Measurements from ENCODE around the gene SEPTIN1. TPM values are rescaled to one million over a fixed set of nuclear protein-coding genes. Genes with fewer than 3 reads are reported as not detected.

SEPTIN1 gene
- total and polyA plus RNA-seq, 2 of the 13 experiments (the other 11 are each of a cell fraction or from before 2014, with no cell fraction given): 0.18 to 0.67 TPM

DNA sequence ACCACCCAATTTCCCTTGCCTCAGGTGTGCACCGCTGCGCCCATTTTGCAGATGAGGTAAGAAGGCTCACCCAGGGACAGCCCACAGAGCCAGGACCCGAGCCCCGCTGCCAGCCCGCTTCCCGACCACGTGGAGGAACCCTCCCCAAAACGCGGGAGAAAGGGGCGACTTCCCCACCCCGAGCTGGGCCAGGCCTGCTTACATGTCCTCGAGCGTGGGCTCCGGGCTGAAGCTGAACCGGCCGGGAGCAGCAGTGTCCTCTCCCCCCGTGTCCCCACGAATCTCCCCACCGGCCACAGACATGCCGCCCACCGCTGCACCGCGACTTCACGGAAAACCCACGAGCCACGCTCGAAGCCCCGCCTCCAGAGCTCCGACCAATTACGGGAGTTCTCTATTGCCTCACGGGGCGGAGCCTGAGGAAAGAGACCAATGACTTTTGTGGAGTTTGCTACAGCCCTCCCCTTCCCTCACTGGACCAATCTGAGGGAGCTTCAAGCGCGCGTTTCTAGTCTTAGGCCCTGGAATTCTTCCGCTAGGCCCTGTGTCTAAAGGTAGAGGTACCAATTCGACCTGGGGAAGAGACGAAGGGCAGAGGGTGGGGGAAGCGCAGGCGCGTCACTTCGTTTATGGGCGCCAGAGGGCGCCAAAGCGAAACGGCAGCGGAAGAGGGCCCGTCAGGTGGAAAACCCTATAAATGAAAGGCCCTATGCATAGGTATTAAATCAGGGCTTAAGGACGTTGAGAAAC lies 47.5 kb upstream of the SEPTIN1 start, which contains the start of gene DCTPP1 (continued):
- TF ChIP-seq, protein P1, sequence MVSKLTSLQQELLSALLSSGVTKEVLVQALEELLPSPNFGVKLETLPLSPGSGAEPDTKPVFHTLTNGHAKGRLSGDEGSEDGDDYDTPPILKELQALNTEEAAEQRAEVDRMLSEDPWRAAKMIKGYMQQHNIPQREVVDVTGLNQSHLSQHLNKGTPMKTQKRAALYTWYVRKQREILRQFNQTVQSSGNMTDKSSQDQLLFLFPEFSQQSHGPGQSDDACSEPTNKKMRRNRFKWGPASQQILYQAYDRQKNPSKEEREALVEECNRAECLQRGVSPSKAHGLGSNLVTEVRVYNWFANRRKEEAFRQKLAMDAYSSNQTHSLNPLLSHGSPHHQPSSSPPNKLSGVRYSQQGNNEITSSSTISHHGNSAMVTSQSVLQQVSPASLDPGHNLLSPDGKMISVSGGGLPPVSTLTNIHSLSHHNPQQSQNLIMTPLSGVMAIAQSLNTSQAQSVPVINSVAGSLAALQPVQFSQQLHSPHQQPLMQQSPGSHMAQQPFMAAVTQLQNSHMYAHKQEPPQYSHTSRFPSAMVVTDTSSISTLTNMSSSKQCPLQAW (CRISPR knock-in tag; IDR thresholded peaks at IDR 0.05): peak; percentile 84
- TF ChIP-seq ZNF563 (CRISPR knock-in tag; IDR thresholded peaks at IDR 0.05) (peak; percentile 82), ZSCAN12 (CRISPR knock-in tag; IDR thresholded peaks at IDR 0.05) (no peak), MATR3 (CRISPR knock-in tag; IDR thresholded peaks at IDR 0.05) (no peak), TBP (CRISPR knock-in tag; IDR thresholded peaks at IDR 0.05) (no peak), ZC3H4 (CRISPR knock-in tag; IDR thresholded peaks at IDR 0.05; ENCODE audit: borderline replicate concordance) (no peak), LCORL (IDR thresholded peaks at IDR 0.05) (peak; percentile 47; the same call in 1 of the 2 replicates), LCORL (CRISPR knock-in tag; IDR thresholded peaks at IDR 0.05) (peak; percentile 74; the same call in 1 of the 2 replicates), TAF15 (IDR thresholded peaks at IDR 0.05; ENCODE audit: low read depth, low read length, poor library complexity, severe bottlenecking) (no peak), DNMT3B (CRISPR knock-in tag; conservative IDR thresholded peaks at IDR 0.05) (0 out of 2 replicates have a peak, but pooled peaks have one; percentile 9), ZSCAN20 (CRISPR knock-in tag; IDR thresholded peaks at IDR 0.05; ENCODE audit: borderline replicate concordance) (peak; percentile 69; the same call in 1 of the 2 replicates), MED8 (CRISPR knock-in tag; IDR thresholded peaks at IDR 0.05; ENCODE audit: insufficient replicate concordance) (peak; percentile 30), HES4 (CRISPR knock-in tag; IDR thresholded peaks at IDR 0.05; ENCODE audit: borderline replicate concordance) (peak; percentile 82; the same call in 1 of the 2 replicates), ARID2 (CRISPR knock-in tag; IDR thresholded peaks at IDR 0.05; ENCODE audit: borderline replicate concordance) (peak; percentile 95; the same call in 1 of the 2 replicates), ZNF749 (CRISPR knock-in tag; IDR thresholded peaks at IDR 0.05; ENCODE audit: borderline replicate concordance) (peak; percentile 30), ZNF232 (CRISPR knock-in tag; IDR thresholded peaks at IDR 0.05; ENCODE audit: borderline replicate concordance) (no peak), KLF11 (CRISPR knock-in tag; IDR thresholded peaks at IDR 0.05) (peak; percentile 68; the same call in 1 of the 2 replicates), ELF3 (CRISPR knock-in tag; IDR thresholded peaks at IDR 0.05) (peak; percentile 84), ZSCAN9 (CRISPR knock-in tag; IDR thresholded peaks at IDR 0.05; ENCODE audit: borderline replicate concordance) (peak; percentile 75; the same call in 1 of the 2 replicates), ZEB1 (IDR thresholded peaks at IDR 0.05; ENCODE audit: insufficient replicate concordance, low read depth) (peak; percentile 93), CEBPG (CRISPR knock-in tag; IDR thresholded peaks at IDR 0.05) (peak; percentile 85), MIER3 (CRISPR knock-in tag; IDR thresholded peaks at IDR 0.05; ENCODE audit: borderline replicate concordance) (peak; percentile 73)
- TF ChIP-seq, protein P2, sequence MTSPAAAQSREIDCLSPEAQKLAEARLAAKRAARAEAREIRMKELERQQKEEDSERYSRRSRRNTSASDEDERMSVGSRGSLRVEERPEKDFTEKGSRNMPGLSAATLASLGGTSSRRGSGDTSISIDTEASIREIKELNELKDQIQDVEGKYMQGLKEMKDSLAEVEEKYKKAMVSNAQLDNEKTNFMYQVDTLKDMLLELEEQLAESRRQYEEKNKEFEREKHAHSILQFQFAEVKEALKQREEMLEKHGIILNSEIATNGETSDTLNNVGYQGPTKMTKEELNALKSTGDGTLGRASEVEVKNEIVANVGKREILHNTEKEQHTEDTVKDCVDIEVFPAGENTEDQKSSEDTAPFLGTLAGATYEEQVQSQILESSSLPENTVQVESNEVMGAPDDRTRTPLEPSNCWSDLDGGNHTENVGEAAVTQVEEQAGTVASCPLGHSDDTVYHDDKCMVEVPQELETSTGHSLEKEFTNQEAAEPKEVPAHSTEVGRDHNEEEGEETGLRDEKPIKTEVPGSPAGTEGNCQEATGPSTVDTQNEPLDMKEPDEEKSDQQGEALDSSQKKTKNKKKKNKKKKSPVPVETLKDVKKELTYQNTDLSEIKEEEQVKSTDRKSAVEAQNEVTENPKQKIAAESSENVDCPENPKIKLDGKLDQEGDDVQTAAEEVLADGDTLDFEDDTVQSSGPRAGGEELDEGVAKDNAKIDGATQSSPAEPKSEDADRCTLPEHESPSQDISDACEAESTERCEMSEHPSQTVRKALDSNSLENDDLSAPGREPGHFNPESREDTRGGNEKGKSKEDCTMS (CRISPR knock-in tag; conservative IDR thresholded peaks at IDR 0.05): no peak
- TF ChIP-seq, protein P3, sequence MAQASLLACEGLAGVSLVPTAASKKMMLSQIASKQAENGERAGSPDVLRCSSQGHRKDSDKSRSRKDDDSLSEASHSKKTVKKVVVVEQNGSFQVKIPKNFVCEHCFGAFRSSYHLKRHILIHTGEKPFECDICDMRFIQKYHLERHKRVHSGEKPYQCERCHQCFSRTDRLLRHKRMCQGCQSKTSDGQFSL (CRISPR knock-in tag; IDR thresholded peaks at IDR 0.05): peak; percentile 70; the same call in 1 of the 2 replicates
- TF ChIP-seq, protein P4, sequence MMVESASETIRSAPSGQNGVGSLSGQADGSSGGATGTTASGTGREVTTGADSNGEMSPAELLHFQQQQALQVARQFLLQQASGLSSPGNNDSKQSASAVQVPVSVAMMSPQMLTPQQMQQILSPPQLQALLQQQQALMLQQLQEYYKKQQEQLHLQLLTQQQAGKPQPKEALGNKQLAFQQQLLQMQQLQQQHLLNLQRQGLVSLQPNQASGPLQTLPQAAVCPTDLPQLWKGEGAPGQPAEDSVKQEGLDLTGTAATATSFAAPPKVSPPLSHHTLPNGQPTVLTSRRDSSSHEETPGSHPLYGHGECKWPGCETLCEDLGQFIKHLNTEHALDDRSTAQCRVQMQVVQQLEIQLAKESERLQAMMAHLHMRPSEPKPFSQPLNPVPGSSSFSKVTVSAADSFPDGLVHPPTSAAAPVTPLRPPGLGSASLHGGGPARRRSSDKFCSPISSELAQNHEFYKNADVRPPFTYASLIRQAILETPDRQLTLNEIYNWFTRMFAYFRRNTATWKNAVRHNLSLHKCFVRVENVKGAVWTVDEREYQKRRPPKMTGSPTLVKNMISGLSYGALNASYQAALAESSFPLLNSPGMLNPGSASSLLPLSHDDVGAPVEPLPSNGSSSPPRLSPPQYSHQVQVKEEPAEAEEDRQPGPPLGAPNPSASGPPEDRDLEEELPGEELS (CRISPR knock-in tag; IDR thresholded peaks at IDR 0.05): peak; percentile 72
